A549 treated with CORT108297 at 1 μM for 4 hours (cell line): Measurements from ENCODE around the gene ZKSCAN3. TPM values are rescaled to one million over a fixed set of nuclear protein-coding genes. Genes with fewer than 3 reads are reported as not detected.

Source experiments
- total RNA-seq: library from RNA; stranded (reverse); fragments of 200-300 nt; extraction: Qiagen RNA extraction; gene quantifications from 5 replicates; pipeline ENCODE4 v1.2.3, GENCODE V29; 2022

ZKSCAN3 gene
- total RNA-seq, result 1.5 to 2.6 TPM (median 2.2 TPM) in 5 replicates

GRCh38 chr6:28349892-28350737 lies at the start of gene ZKSCAN3:
Gene ZKSCAN3 (plus strand): TSS chr6:28349947. CDS start chr6:28359587, 9,640 bp downstream.

DNA sequence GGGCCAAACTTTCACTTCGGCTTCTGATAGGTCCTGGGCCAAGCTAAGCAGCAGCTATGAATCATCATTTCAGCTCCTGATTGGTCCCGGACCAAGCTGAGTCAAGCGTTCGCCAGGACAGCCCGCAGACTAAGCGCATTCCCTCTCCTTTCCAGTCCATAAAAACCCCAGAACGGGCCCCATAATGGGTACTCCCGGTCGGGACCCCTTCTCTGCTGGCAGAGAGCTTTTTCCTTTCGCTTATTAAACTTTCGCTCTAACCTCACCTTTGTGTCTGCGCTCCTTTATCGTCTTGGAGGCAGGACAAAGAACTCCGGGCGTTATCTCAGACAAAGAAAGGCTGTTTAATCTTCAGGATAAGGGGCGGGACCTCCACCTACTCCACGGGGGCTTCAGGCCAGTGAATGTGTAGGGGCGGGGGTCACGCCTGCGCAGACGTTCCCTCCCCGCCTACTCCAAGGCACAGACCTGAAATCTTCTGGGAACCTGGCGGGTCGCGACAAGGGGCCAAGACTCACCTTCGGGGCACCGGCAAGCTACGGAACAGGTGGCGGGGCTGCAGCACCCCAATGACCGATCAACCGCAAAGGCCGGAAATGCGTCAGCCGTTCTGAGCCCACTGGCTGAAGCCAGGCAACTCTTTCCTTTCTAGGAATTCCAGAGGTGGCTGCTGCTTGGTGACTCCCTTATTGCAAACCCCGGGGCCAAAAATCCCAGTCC lies 14.0 kb upstream of the ZKSCAN3 start, which contains the start of gene ZSCAN31:
Gene ZSCAN31, minus strand, starts transcription at position 585 of the 720 bp plus-strand sequence. CDS start 6,465 bp downstream, outside the sequence.

DNA sequence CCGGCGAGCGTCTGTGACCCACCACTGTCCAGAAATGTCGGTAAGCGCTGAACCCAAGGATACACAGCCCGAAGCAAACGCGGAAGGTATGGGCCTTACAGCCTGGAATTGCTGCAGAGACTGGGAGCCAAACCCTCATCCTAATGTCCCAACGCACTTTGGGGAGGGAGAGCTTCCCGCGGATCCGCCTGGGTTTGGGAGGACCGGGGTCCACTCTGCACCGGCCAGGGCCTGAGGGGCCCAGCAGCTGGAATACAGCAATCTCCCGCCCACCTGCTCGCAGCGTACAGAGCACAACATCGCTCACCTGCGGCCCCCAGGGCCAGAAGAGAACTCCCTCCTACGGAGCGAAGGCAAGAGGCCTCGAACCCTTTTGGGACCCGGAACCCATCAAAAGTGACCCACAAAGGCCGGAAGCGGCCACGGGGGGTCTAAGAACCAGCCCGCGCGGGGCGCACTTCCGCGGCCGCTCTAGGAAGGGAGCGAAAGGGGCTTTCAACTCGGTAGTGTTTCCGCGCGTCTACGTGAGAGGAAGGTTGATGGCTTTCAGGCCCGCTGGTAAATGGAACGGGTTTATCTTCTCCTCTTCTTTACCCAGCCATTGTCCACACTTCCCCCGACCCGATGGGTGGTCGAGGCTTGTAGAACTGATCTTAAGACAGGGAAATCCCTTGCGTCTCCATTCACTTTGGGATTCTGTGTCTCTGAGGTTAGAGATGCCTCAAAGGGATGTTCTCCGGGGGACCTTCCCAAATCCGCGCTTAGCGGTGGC lies 49.8 kb downstream of the ZKSCAN3 start, which contains the start of gene ZSCAN12:
Gene ZSCAN12, minus strand, starts transcription at position 398 of the 772 bp plus-strand sequence. CDS start 1,342 bp downstream, outside the sequence.

Other genes with a start within 250 kb of the ZKSCAN3 start
- 3.9 to 5.1 TPM (median 4.2 TPM) in 5 replicates for gene ZSCAN16, start 225.3 kb upstream of the ZKSCAN3 start, total RNA-seq
- gene ZKSCAN8, start 208.1 kb upstream of the ZKSCAN3 start, total RNA-seq, result 4.0 to 6.0 TPM (median 5.2 TPM) in 5 replicates
- gene ZSCAN9, start 124.7 kb upstream of the ZKSCAN3 start, total RNA-seq, result 5.8 to 8.2 TPM (median 7.4 TPM) in 5 replicates
- 2.2 to 3.1 TPM (median 2.5 TPM) in 5 replicates for gene ZKSCAN4, start 97.7 kb upstream of the ZKSCAN3 start, total RNA-seq
- not detected in 5 replicates for gene NKAPL, start 90.7 kb upstream of the ZKSCAN3 start, total RNA-seq
- gene ZSCAN26, start 82.8 kb upstream of the ZKSCAN3 start, total RNA-seq, result 3.6 to 6.9 TPM (median 5.3 TPM) in 5 replicates
- 4.6 to 6.0 TPM (median 4.8 TPM) in 5 replicates for gene PGBD1, start 68.4 kb upstream of the ZKSCAN3 start, total RNA-seq
- 1.7 to 2.8 TPM (median 2.1 TPM) in 5 replicates for gene ZSCAN31, start 13.8 kb upstream of the ZKSCAN3 start, total RNA-seq
- 1.3 to 1.7 TPM (median 1.6 TPM) in 5 replicates for gene ZSCAN12, start 49.8 kb downstream of the ZKSCAN3 start, total RNA-seq
- gene ZSCAN23, start 93.5 kb downstream of the ZKSCAN3 start, total RNA-seq, result not detected in 5 replicates
- gene GPX6, start 165.8 kb downstream of the ZKSCAN3 start, total RNA-seq, result not detected in 5 replicates
- gene GPX5, start 175.9 kb downstream of the ZKSCAN3 start, total RNA-seq, result not detected in 5 replicates